NCI-H2029 (cell line): ENCODE results near the gene ADAP1.

Experiments used
- DNase-seq: peaks from one replicate; lab custom pipeline; 2025; lab: John Stamatoyannopoulos, UW

The ADAP1 gene

GRCh38 chr7:988963-989529, 34.6 kb upstream of the ADAP1 start:
- no peak for DNase-seq

- no peak for DNase-seq
Measured at GRCh38 chr7:988426-988911, 34.0 kb upstream of the ADAP1 start.

GRCh38 chr7:987909-988308, 33.4 kb upstream of the ADAP1 start:
- DNase-seq = no peak

- DNase-seq = no peak
Measured at GRCh38 chr7:986766-987751, 32.6 kb upstream of the ADAP1 start.

GRCh38 chr7:985915-986741, 31.6 kb upstream of the ADAP1 start:
- DNase-seq = no peak

- no peak for DNase-seq
Measured at GRCh38 chr7:985127-985416, 30.6 kb upstream of the ADAP1 start.

GRCh38 chr7:984361-985126, 30.1 kb upstream of the ADAP1 start:
- DNase-seq = no peak

- DNase-seq = no peak
Measured at GRCh38 chr7:983616-984071, 29.2 kb upstream of the ADAP1 start.

GRCh38 chr7:983004-983615, 28.6 kb upstream of the ADAP1 start, which contains the start of gene CYP2W1:
Gene CYP2W1 (plus strand): TSS chr7:983181. CDS start chr7:983212, 31 bp downstream.
- no peak for DNase-seq

GRCh38 chr7:982511-983003, 28.1 kb upstream of the ADAP1 start:
- DNase-seq = no peak

GRCh38 chr7:981793-982510, 27.5 kb upstream of the ADAP1 start:
- no peak for DNase-seq

- no peak for DNase-seq
Measured at GRCh38 chr7:979886-980571, 25.5 kb upstream of the ADAP1 start.

GRCh38 chr7:979151-979550, 24.7 kb upstream of the ADAP1 start:
- DNase-seq = no peak

GRCh38 chr7:978416-979091, 24.1 kb upstream of the ADAP1 start:
- no peak for DNase-seq

- DNase-seq = no peak
Measured at GRCh38 chr7:978049-978346, 23.5 kb upstream of the ADAP1 start.

GRCh38 chr7:977326-978048, 23.0 kb upstream of the ADAP1 start:
- DNase-seq = no peak

- DNase-seq = no peak
Measured at GRCh38 chr7:976901-977325, 22.4 kb upstream of the ADAP1 start.

GRCh38 chr7:975702-976473, 21.4 kb upstream of the ADAP1 start:
- no peak for DNase-seq
